Measurements from ENCODE around the gene GZMA. TPM values are rescaled to one million over a fixed set of nuclear protein-coding genes. Genes with fewer than 3 reads are reported as not detected.

Gene GZMA
- total RNA-seq, 4 donors from 2014 or later, result 2.2 to 13.8 (median 7.2) TPM; not detected in 1

DNA sequence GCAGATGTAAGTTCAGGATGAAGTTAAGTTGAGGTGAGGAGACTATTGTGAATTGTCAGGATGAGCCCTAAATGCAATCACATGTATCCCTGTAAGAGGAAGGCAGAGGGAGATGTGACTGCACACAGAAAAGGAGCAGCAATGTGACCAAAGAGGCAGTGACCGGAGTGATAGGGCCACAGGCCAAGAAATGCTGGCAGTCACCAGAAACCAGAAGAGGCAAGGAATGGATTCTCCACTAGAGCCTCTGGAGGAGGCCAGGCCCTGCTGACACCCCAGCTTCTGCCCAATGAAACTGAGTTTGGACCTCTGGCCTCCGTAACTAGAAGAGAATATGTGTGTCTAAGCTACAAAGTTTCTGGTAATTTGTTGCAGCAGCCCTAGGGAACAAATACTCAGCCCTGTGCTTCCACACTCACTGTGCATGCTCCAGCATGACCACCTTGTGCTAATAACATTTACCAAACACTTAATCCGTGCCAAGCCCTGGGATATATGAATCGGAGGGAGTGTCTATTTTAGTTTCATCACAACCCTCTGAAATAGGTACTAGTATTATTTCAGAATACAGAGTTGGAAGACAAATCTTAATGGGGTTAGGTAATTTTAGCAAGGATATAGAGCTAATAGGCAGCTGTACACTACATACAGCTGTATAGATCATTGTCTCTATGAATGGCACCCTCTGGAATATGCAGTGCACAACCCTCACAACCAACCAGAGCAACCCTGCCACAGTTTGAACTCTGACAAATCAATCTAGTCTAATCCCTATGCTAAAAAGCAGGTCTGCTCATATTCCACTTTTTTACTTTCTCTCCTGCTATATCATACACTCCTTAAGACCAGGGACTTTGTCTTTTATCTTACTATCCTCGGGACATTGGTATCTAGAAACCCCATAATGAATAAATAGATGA, 49.7 kb downstream of the GZMA start:
- Histone ChIP-seq H3K4me3 (no peak overlapping the region), H3K27me3 (no peaks in the 10 kb centered on the region), H3K27ac (no peak overlapping the region), H3K9me3 (no peaks in the 10 kb centered on the region), H3K36me3 (no peaks in the 10 kb centered on the region), H3K4me1 (no peaks in the 10 kb centered on the region)
- no peak for DNase-seq
- TF ChIP-seq, protein P1, sequence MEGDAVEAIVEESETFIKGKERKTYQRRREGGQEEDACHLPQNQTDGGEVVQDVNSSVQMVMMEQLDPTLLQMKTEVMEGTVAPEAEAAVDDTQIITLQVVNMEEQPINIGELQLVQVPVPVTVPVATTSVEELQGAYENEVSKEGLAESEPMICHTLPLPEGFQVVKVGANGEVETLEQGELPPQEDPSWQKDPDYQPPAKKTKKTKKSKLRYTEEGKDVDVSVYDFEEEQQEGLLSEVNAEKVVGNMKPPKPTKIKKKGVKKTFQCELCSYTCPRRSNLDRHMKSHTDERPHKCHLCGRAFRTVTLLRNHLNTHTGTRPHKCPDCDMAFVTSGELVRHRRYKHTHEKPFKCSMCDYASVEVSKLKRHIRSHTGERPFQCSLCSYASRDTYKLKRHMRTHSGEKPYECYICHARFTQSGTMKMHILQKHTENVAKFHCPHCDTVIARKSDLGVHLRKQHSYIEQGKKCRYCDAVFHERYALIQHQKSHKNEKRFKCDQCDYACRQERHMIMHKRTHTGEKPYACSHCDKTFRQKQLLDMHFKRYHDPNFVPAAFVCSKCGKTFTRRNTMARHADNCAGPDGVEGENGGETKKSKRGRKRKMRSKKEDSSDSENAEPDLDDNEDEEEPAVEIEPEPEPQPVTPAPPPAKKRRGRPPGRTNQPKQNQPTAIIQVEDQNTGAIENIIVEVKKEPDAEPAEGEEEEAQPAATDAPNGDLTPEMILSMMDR (IDR thresholded peaks at IDR 0.05), result no peak
- no peak for TF ChIP-seq POLR2A (IDR thresholded peaks at IDR 0.05)

DNA sequence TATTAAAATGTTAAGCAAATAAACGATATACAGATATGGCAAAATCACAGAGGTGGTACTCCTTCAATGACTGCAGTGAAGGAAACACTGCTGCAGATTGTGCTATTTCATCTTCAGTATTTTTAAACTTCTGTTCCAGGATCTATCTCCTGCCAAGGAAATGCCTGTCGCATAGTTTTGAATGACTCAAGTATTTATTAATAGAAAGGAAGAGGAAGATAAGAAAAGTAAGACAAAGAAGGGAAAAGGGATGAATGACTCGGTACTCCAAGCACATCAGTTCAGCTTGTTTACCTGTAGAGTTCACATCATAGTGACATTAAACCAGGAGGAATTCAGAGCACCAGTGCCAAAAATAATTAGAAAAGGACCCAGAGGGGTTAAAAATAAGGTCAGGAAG, 52.4 kb downstream of the GZMA start:
- no peaks in the 10 kb centered on the region for H3K27me3 ChIP-seq
- H3K4me1 ChIP-seq, result no peaks in the 10 kb centered on the region
- no peak overlapping the region for H3K27ac ChIP-seq

More for the DNA sequence above, 52.4 kb downstream of the GZMA start:
- DNase-seq, result no peak
- Histone ChIP-seq H3K9me3 (no peaks in the 10 kb centered on the region), H3K4me3 (no peak overlapping the region), H3K36me3 (no peaks in the 10 kb centered on the region)
- no peak for TF ChIP-seq POLR2A (IDR thresholded peaks at IDR 0.05)
- TF ChIP-seq, protein P1 (IDR thresholded peaks at IDR 0.05), result no peak

Other genes with a start within 250 kb of the GZMA start
- not detected for gene ESM1, start 117.1 kb upstream of the GZMA start, total RNA-seq
- not detected for gene GZMK, start 78.4 kb upstream of the GZMA start, total RNA-seq
- gene GPX8, start 57.5 kb downstream of the GZMA start, total RNA-seq, result 1 to 10 TPM in 3 of 4 donors, under 1 TPM in 1; 0.88 to 5.8 (median 1.3) TPM
- not detected for gene CDC20B, start 70.5 kb downstream of the GZMA start, total RNA-seq
- not detected for gene MCIDAS, start 124.7 kb downstream of the GZMA start, total RNA-seq
- 1 to 10 TPM in 2 of 4 donors, under 1 TPM in 1, not detected in 1; 0.95 to 3.1 (median 2.5) TPM for gene CCNO, start 131.0 kb downstream of the GZMA start, total RNA-seq
- 10 to 100 TPM; 16.0 to 26.4 (median 20.9) TPM for gene DHX29, start 205.0 kb downstream of the GZMA start, total RNA-seq
- 100 to 1,000 TPM in 1 of 4 donors, 10 to 100 TPM in 3; 57.2 to 124 (median 61.5) TPM for gene MTREX, start 205.3 kb downstream of the GZMA start, total RNA-seq